GM19238 (cell line): Measurements from ENCODE around the gene ANKRD13B.
"Not testable (repeated sequence)": the region's sequence is repeated elsewhere in the genome, so short reads cannot be mapped to it uniquely, and the experiment has no call there.

ENCODE experiments used
- DNase-seq: peaks from one replicate; pipeline ENCODE4 v3.0.0; 2011; ENCODE audit warnings: low spot score; ENCODE audit not compliant: insufficient read length

The ANKRD13B gene

GRCh38 chr17:29642171-29642611 is 49.3 kb downstream of the ANKRD13B start:
- no peak for DNase-seq

- no peak for DNase-seq
Measured at GRCh38 chr17:29643817-29644160, 50.9 kb downstream of the ANKRD13B start.

GRCh38 chr17:29645515-29646051 is 52.7 kb downstream of the ANKRD13B start:
- no peak for DNase-seq

GRCh38 chr17:29648005-29648404 is 55.1 kb downstream of the ANKRD13B start:
- no peak for DNase-seq

GRCh38 chr17:29649359-29649758 is 56.4 kb downstream of the ANKRD13B start:
- no peak for DNase-seq

- no peak for DNase-seq
Measured at GRCh38 chr17:29650396-29650795, 57.5 kb downstream of the ANKRD13B start.

GRCh38 chr17:29651913-29652312 is 59.0 kb downstream of the ANKRD13B start:
- DNase-seq = not testable (repeated sequence)

- DNase-seq = no peak
Measured at GRCh38 chr17:29652976-29653375, 60.0 kb downstream of the ANKRD13B start.

GRCh38 chr17:29653995-29654714 is 61.2 kb downstream of the ANKRD13B start:
- DNase-seq = no peak

- DNase-seq = no peak
Measured at GRCh38 chr17:29655323-29655722, 62.4 kb downstream of the ANKRD13B start.

GRCh38 chr17:29659155-29659554 is 66.2 kb downstream of the ANKRD13B start:
- DNase-seq = no peak

GRCh38 chr17:29661213-29661612 is 68.3 kb downstream of the ANKRD13B start:
- DNase-seq = no peak

GRCh38 chr17:29663155-29663554 is 70.2 kb downstream of the ANKRD13B start:
- DNase-seq = no peak
